GM12872 (cell line): Measurements from ENCODE around the gene TXNDC8.

ENCODE experiments used
- CTCF ChIP-seq: IDR thresholded peaks from 3 replicates; pipeline ENCODE4 v1.5.1; 2011; ENCODE audit warnings: low read depth, mild to moderate bottlenecking, low read length, moderate library complexity; ENCODE audit not compliant: insufficient read depth

Gene TXNDC8

GRCh38 chr9:110257097-110257841 is 80.4 kb downstream of the TXNDC8 start:
- TF ChIP-seq CTCF = no peak

- no peak for TF ChIP-seq CTCF
These were observed 81.1 kb downstream of the TXNDC8 start, which contains the start of gene TXN for GRCh38 chr9:110256380-110257096. Gene TXN, minus strand, starts transcription at chr9:110256507. Its CDS starts 72 bp downstream, at chr9:110256435.

- TF ChIP-seq CTCF = no peak
These were observed 81.9 kb downstream of the TXNDC8 start for GRCh38 chr9:110255463-110256379.

GRCh38 chr9:110255034-110255462 is 82.6 kb downstream of the TXNDC8 start:
- TF ChIP-seq CTCF = no peak

GRCh38 chr9:110254500-110254899 is 83.2 kb downstream of the TXNDC8 start:
- no peak for TF ChIP-seq CTCF
